ENCODE data around the gene COL11A2.
A peak's percentile ranks its signal among the peaks of the same experiment; 100 is the strongest.

Gene COL11A2

GRCh38 chr6:33163540-33163939 is 28.7 kb downstream of the COL11A2 start:
- H3K4me3 ChIP-seq (ENCODE audit: low read depth, low read length) = no peak overlapping the region
- in situ Hi-C loops (cut with HindIII; ENCODE audit: low sequenced_read_pairs) = no loop called here
- DNase-seq (ENCODE audit: low read depth, low spot score) = no peak
- TF ChIP-seq, protein P1, sequence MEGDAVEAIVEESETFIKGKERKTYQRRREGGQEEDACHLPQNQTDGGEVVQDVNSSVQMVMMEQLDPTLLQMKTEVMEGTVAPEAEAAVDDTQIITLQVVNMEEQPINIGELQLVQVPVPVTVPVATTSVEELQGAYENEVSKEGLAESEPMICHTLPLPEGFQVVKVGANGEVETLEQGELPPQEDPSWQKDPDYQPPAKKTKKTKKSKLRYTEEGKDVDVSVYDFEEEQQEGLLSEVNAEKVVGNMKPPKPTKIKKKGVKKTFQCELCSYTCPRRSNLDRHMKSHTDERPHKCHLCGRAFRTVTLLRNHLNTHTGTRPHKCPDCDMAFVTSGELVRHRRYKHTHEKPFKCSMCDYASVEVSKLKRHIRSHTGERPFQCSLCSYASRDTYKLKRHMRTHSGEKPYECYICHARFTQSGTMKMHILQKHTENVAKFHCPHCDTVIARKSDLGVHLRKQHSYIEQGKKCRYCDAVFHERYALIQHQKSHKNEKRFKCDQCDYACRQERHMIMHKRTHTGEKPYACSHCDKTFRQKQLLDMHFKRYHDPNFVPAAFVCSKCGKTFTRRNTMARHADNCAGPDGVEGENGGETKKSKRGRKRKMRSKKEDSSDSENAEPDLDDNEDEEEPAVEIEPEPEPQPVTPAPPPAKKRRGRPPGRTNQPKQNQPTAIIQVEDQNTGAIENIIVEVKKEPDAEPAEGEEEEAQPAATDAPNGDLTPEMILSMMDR (IDR thresholded peaks at IDR 0.05; ENCODE audit: low read depth, low read length) = no peak

DNA sequence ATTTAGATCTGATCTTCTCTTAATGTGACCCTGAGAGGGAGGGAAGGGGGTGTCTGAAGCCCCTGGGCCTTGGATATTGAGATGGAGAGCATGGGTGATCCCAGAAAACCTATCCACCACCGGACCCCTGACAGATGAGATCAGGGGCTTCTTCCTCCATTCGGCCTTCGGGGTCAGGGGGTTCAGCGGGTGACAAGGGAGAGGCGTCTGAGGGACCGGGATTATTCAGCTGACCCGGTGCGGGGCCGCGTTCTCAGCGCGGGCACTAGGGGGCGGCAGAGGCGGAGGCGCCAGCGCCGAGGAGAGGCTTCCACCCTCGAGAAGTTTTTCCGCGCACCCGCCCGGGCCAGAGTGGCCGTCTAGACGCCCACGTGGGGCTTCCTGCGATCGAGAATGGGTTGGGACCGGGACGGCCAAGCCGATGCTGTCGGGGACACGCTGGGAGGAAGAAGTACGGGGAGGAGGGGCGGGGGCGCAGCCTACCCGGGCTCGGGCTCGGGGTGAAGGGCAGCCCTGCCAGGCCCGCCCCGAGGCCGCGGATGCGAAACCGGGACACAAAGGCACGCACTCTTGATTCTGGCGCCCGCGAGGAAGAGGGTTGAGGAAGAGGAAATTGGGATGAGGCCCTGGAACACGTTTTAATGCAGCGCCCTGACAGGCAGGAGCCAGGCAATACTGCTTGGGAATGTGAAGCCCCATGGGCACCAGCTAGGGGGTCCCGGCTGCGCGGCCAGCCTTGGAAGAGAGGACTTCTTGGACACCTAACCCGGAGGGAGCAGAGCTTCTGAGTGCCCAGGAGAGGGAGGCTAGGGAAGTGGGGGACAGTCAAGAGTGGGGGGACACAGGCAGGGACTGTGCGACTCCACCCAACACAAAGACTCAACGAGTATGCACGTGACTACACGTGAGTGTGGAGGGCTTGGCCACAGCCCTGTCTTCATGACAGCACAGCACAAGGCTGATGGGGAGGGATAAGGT is 30.6 kb downstream of the COL11A2 start:
- peak overlapping the region; percentile 37 for H3K4me3 ChIP-seq (ENCODE audit: low read depth, low read length)
- peak; percentile 45 for DNase-seq (ENCODE audit: low read depth, low spot score)
- in situ Hi-C loops (cut with HindIII; ENCODE audit: low sequenced_read_pairs) = no loop called here
- TF ChIP-seq, protein P1 (IDR thresholded peaks at IDR 0.05; ENCODE audit: low read depth, low read length) = peak; percentile 96

- H3K4me3 ChIP-seq (ENCODE audit: low read depth, low read length) = no peak overlapping the region
- TF ChIP-seq, protein P1 (IDR thresholded peaks at IDR 0.05; ENCODE audit: low read depth, low read length) = no peak
- in situ Hi-C loops (cut with HindIII; ENCODE audit: low sequenced_read_pairs) = no loop called here
- peak; percentile 89 for DNase-seq (ENCODE audit: low read depth, low spot score)
These were observed 31.4 kb downstream of the COL11A2 start for GRCh38 chr6:33160728-33161344.

DNA sequence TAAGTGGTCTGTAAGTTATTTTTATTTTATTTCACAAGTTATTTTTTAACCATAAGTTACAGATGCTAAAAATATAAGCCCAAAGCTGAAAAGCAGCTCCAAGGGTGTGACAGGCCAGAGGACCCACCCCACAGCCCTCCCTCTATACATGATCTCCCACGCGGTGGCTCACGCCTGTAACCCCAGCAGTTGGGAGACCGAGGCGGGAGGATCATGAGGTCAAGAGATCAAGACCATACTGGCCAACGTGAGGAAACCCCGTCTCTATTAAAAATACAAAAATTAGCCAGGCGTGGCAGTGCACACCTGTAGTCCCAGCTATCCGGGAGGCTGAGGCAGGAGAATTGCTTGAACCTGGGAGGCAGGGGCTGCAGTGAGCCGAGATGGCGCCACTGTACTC is 32.2 kb downstream of the COL11A2 start:
- no peak for DNase-seq (ENCODE audit: low read depth, low spot score)
- TF ChIP-seq, protein P1 (IDR thresholded peaks at IDR 0.05; ENCODE audit: low read depth, low read length) = no peak
- in situ Hi-C loops (cut with HindIII; ENCODE audit: low sequenced_read_pairs) = no loop called here
- H3K4me3 ChIP-seq (ENCODE audit: low read depth, low read length) = no peak overlapping the region

DNA sequence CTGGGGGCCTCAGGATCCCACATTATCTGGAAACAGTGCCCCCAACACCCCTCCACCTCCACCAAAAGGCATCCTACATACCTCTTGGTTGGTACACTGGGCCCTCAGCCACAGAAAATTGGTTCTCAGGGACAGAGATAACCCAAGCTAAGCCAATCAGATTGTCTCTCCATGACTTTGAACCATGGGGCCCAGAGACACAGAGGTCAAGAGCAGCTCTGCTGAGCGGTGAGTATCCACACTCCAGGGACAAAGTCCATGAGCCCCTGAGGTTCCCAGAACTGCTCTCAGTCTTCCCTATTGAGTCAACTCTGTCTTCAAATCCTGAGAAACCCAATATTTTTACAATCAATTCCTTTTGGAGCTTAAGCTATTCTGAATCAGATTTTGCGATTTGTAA is 35.3 kb downstream of the COL11A2 start:
- DNase-seq (ENCODE audit: low read depth, low spot score) = no peak
- in situ Hi-C loops (cut with HindIII; ENCODE audit: low sequenced_read_pairs) = no loop called here
- TF ChIP-seq, protein P1 (IDR thresholded peaks at IDR 0.05; ENCODE audit: low read depth, low read length) = no peak
- no peak overlapping the region for H3K4me3 ChIP-seq (ENCODE audit: low read depth, low read length)

- no peak overlapping the region for H3K4me3 ChIP-seq (ENCODE audit: low read depth, low read length)
- DNase-seq (ENCODE audit: low read depth, low spot score) = no peak
- TF ChIP-seq, protein P1 (IDR thresholded peaks at IDR 0.05; ENCODE audit: low read depth, low read length) = no peak
- in situ Hi-C loops (cut with HindIII; ENCODE audit: low sequenced_read_pairs) = no loop called here
These were observed 35.7 kb downstream of the COL11A2 start for GRCh38 chr6:33156561-33156960.
